ENCODE data around the gene SAMD4A. TPM values are rescaled to one million over a fixed set of nuclear protein-coding genes. Genes with fewer than 3 reads are reported as not detected.

The SAMD4A gene
- polyA plus RNA-seq, 4 donors, result 2.7 to 9.6 (median 3.5) TPM

DNA sequence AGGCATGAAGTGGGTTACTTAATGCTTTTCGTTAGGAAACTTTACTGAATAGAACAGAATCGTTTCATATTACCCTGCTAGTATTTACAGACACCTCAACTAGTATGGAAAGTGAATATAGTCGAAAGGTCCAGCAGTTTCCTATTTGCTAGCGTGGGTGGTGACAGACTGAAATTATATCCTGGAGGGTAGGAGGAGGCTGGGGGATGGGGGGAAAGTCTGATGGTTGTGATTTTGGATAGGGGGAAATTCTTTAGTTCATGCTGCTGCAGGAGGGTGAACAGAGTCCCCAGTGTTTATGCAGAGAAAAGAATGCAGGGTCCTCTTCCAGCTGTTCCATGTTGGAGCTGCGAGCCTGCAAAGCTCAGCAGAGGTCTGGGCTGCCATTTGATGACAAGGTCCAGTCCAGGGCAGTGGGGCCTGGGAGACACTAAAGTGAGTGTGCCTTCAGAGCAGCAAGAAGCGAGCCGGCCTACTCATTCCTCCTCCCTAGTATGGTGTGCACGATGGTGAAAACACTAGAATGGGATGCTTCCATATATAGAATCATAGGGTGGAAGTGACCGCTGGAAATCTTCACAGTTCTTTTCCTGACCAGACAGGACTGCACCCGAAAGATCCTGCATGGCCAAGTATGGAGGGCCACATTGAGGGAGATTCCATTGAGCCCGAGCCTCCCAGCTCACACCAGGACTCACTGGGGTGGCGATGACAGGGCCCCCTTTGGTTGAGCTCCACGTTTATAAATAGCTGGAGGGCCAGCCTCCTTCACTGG is 2.1 kb downstream of the SAMD4A start:
- FAIRE-seq, result no peak
- H3K27ac ChIP-seq (ENCODE audit: low read depth in 1 of 3, low read length in 2 of 3), result peak overlapping the region in 2 of 3 donors; percentile 32 to 54
- H3K9me3 ChIP-seq (ENCODE audit: control insufficient read depth in 2 of 2, insufficient read depth in 1 of 2, low read depth in 1 of 2, low read length in 1 of 2), result peaks cover 2 to 4% of the 10 kb centered on the region in 2 donors
- no peaks in the 10 kb centered on the region for H3K27me3 ChIP-seq (ENCODE audit: control insufficient read depth in 3 of 3, insufficient read depth in 3 of 3, low read length in 3 of 3)
- H3K4me3 ChIP-seq (ENCODE audit: low read depth in 1 of 3, low read length in 3 of 3), result no peak overlapping the region
- DNase-seq, result no peak
- 59 to 85% (median 78%) methylated on average over 13 of the region's 13 CpGs for WGBS, 3 donors
- H3K4me1 ChIP-seq (ENCODE audit: control insufficient read depth in 3 of 3, insufficient read depth in 2 of 3, low read depth in 1 of 3, low read length in 2 of 3), result peaks cover 0 to 9% (median 0%) of the 10 kb centered on the region in 3 donors
- no peaks in the 10 kb centered on the region for H3K36me3 ChIP-seq (ENCODE audit: control insufficient read depth in 3 of 3, insufficient read depth in 2 of 3, low read depth in 1 of 3, low read length in 3 of 3)

DNA sequence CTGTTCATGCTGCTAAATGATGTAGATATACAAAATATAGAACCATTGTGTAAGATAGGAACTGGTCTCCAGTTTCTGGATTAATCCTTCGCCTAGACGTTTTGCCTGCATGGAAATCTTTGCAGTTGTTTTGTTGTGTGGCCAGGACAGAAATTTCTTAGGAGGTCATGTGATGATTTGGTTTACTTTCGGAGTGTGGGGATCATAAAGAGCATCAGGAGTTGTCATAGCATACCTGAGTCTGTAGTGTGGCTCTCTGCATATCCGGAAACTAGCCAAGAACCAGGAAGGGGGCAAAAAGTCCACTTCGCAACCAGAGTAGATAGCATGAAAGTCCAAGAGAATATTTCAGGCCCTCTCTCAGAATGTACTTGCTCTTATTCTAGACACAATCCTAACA is 3.1 kb downstream of the SAMD4A start:
- H3K4me1 ChIP-seq (ENCODE audit: control insufficient read depth in 3 of 3, insufficient read depth in 2 of 3, low read depth in 1 of 3, low read length in 2 of 3), result peaks cover 0 to 9% (median 0%) of the 10 kb centered on the region in 3 donors
- H3K4me3 ChIP-seq (ENCODE audit: low read depth in 1 of 3, low read length in 3 of 3), result no peak overlapping the region
- H3K27ac ChIP-seq (ENCODE audit: low read depth in 1 of 3, low read length in 2 of 3), result peak overlapping the region in 1 of 3 donors; percentile 21
- WGBS, 3 donors, result 75 to 87% (median 76%) methylated on average over 5 of the region's 5 CpGs
- FAIRE-seq, result no peak
- no peaks in the 10 kb centered on the region for H3K27me3 ChIP-seq (ENCODE audit: control insufficient read depth in 3 of 3, insufficient read depth in 3 of 3, low read length in 3 of 3)
- H3K36me3 ChIP-seq (ENCODE audit: control insufficient read depth in 3 of 3, insufficient read depth in 2 of 3, low read depth in 1 of 3, low read length in 3 of 3), result no peaks in the 10 kb centered on the region
- H3K9me3 ChIP-seq (ENCODE audit: control insufficient read depth in 2 of 2, insufficient read depth in 1 of 2, low read depth in 1 of 2, low read length in 1 of 2), result peaks cover 2 to 4% of the 10 kb centered on the region in 2 donors
- DNase-seq, result no peak

DNA sequence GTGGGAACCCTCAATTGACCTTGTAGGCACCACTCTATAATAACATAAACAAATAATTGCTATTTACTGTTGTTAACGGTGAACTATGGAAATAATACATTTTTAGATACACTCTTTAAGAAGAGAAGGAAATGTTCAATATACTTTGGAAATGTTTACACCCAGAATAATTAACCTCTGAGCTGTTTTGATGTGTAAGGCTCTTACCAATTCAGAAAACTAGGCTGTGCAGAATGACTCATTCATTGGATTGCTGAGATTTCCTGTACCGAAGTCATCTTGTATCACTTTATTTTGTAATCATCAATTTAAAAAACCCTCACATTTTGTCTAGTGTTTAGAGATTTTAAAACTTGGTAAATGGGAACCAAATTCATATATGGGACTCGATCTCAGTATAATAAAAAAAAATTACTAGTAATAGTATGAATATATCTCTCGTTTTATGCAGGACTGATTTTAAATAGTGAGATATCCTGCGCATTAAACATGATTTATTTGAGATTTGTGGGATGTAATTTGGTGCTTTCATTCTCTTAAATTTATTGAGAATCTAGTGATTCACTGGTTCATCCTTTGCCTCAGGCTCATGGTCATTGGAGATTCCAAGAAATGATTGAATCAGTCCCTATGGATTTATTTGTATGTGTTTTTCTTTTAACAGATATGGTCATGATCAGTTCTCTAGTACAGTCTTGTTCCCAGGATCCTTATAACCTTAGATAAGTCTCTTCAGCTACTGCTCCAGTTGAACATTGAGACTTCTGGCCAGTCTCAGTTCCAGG is 3.9 kb downstream of the SAMD4A start:
- no peak overlapping the region for H3K4me3 ChIP-seq (ENCODE audit: low read depth in 1 of 3, low read length in 3 of 3)
- peaks cover 2 to 4% of the 10 kb centered on the region in 2 donors for H3K9me3 ChIP-seq (ENCODE audit: control insufficient read depth in 2 of 2, insufficient read depth in 1 of 2, low read depth in 1 of 2, low read length in 1 of 2)
- peak overlapping the region in 1 of 3 donors; percentile 21 for H3K27ac ChIP-seq (ENCODE audit: low read depth in 1 of 3, low read length in 2 of 3)
- FAIRE-seq (no peak), DNase-seq (peak in 1 of 2 donors; percentile 7)
- no peaks in the 10 kb centered on the region for H3K27me3 ChIP-seq (ENCODE audit: control insufficient read depth in 3 of 3, insufficient read depth in 3 of 3, low read length in 3 of 3)
- WGBS, 3 donors, result 66 to 74% (median 67%) methylated on average over 5 of the region's 5 CpGs
- peaks cover 0 to 7% (median 0%) of the 10 kb centered on the region in 3 donors for H3K4me1 ChIP-seq (ENCODE audit: control insufficient read depth in 3 of 3, insufficient read depth in 2 of 3, low read depth in 1 of 3, low read length in 2 of 3)
- H3K36me3 ChIP-seq (ENCODE audit: control insufficient read depth in 3 of 3, insufficient read depth in 2 of 3, low read depth in 1 of 3, low read length in 3 of 3), result no peaks in the 10 kb centered on the region

DNA sequence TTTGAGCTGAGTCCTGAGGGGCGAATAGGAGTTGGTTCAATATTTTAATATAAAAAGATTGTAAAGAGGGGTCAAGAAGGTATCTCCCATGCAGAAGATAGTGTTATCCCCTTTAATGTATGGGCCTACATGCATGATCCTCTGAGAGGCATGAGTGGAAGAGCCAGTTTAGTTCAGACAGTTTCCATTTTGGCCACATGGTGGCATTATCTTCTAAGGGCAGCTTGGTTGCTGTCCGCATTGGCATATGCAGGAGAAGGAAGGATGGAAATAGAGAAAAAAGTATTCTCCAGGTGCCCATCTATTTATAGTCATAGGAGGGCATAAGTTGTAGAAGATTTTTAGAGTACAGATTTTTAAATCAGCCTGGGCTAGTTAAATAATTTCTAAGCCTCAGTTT is 5.4 kb downstream of the SAMD4A start:
- Histone ChIP-seq H3K27me3 (ENCODE audit: control insufficient read depth in 3 of 3, insufficient read depth in 3 of 3, low read length in 3 of 3) (no peaks in the 10 kb centered on the region), H3K9me3 (ENCODE audit: control insufficient read depth in 2 of 2, insufficient read depth in 1 of 2, low read depth in 1 of 2, low read length in 1 of 2) (peaks cover 2 to 4% of the 10 kb centered on the region in 2 donors), H3K4me3 (ENCODE audit: low read depth in 1 of 3, low read length in 3 of 3) (no peak overlapping the region), H3K4me1 (ENCODE audit: control insufficient read depth in 3 of 3, insufficient read depth in 2 of 3, low read depth in 1 of 3, low read length in 2 of 3) (peaks cover 0 to 7% (median 0%) of the 10 kb centered on the region in 3 donors), H3K27ac (ENCODE audit: low read depth in 1 of 3, low read length in 2 of 3) (no peak overlapping the region), H3K36me3 (ENCODE audit: control insufficient read depth in 3 of 3, insufficient read depth in 2 of 3, low read depth in 1 of 3, low read length in 3 of 3) (peaks cover 0 to 5% (median 0%) of the 10 kb centered on the region in 3 donors)
- DNase-seq, result peak; percentile 27 to 35
- WGBS, 3 donors, result 96 to 99% (median 98%) methylated on average over 2 of the region's 2 CpGs
- FAIRE-seq, result no peak

DNA sequence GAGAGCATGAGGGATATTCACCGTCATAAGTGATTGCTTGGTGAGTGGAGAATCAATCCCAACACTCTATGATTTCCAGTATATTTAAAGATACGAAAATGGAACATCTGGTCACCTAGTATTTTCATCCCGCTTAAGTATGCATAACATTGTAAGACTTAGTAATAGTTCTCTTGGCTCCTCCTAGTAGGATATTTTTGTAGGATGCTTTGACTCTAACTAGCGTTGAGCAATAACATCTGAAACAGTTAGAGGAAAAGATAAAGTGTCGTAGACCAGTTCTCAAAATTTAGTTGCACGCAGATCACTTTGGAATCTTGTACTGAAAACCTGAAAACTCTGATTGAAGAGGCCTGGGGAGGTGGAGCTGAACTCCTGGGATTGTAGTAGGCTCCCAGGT is 7.6 kb downstream of the SAMD4A start:
- 94 to 99% (median 95%) methylated on average over 6 of the region's 6 CpGs for WGBS, 3 donors
- Histone ChIP-seq H3K36me3 (ENCODE audit: control insufficient read depth in 3 of 3, insufficient read depth in 2 of 3, low read depth in 1 of 3, low read length in 3 of 3) (peaks cover 0 to 5% (median 0%) of the 10 kb centered on the region in 3 donors), H3K4me1 (ENCODE audit: control insufficient read depth in 3 of 3, insufficient read depth in 2 of 3, low read depth in 1 of 3, low read length in 2 of 3) (peaks cover 0 to 5% (median 0%) of the 10 kb centered on the region in 3 donors), H3K4me3 (ENCODE audit: low read depth in 1 of 3, low read length in 3 of 3) (no peak overlapping the region), H3K9me3 (ENCODE audit: control insufficient read depth in 2 of 2, insufficient read depth in 1 of 2, low read depth in 1 of 2, low read length in 1 of 2) (peaks cover 2 to 4% of the 10 kb centered on the region in 2 donors), H3K27ac (ENCODE audit: low read depth in 1 of 3, low read length in 2 of 3) (no peak overlapping the region), H3K27me3 (ENCODE audit: control insufficient read depth in 3 of 3, insufficient read depth in 3 of 3, low read length in 3 of 3) (no peaks in the 10 kb centered on the region)
- no peak for DNase-seq
- no peak for FAIRE-seq

DNA sequence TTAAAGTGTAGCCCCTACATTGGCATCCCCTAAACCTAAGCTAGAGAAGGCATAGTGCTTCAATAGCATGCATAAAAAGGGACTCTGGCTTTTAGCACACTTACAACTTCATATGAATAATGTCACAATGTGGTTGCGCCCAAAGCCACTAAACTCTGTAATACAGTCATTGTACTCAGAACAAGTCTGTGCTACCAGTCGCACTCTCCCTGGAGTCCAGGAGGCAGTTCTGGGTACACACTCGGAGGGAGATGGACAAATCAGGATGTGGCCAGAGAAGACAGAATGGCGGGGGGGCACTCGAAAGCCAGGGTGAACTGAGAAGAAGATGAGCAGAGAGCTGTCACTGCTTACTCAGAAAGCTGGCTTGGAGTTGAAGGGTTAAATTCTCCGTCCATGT is 10.6 kb downstream of the SAMD4A start:
- FAIRE-seq, result no peak
- Histone ChIP-seq H3K4me1 (ENCODE audit: control insufficient read depth in 3 of 3, insufficient read depth in 2 of 3, low read depth in 1 of 3, low read length in 2 of 3) (peaks cover 0 to 5% (median 3%) of the 10 kb centered on the region in 3 donors), H3K9me3 (ENCODE audit: control insufficient read depth in 2 of 2, insufficient read depth in 1 of 2, low read depth in 1 of 2, low read length in 1 of 2) (no peaks in the 10 kb centered on the region), H3K36me3 (ENCODE audit: control insufficient read depth in 3 of 3, insufficient read depth in 2 of 3, low read depth in 1 of 3, low read length in 3 of 3) (peaks cover 0 to 5% (median 0%) of the 10 kb centered on the region in 3 donors), H3K27me3 (ENCODE audit: control insufficient read depth in 3 of 3, insufficient read depth in 3 of 3, low read length in 3 of 3) (no peaks in the 10 kb centered on the region), H3K4me3 (ENCODE audit: low read depth in 1 of 3, low read length in 3 of 3) (no peak overlapping the region), H3K27ac (ENCODE audit: low read depth in 1 of 3, low read length in 2 of 3) (no peak overlapping the region)
- WGBS, 3 donors, result 88 to 93% (median 91%) methylated on average over 6 of the region's 6 CpGs
- DNase-seq, result no peak

DNA sequence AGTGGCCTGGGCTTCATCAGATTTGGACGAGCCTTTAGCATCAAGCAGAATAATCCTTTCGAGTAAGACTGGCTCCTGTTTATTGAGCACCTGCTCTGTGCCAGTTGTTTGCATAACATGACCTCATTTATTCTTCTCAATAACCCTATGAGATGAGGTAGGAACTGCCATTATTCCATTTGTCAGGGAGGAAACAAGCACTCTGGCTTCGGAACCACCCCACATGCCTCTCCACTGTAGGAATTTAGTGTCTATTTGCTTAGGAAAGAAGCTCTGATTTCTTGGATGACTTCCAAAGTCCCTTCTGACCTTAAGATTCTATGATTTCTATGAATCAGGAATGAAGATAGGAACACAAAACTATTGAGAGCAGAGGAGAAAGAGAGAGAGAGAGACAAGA is 11.0 kb downstream of the SAMD4A start:
- peaks cover 0 to 5% (median 0%) of the 10 kb centered on the region in 3 donors for H3K36me3 ChIP-seq (ENCODE audit: control insufficient read depth in 3 of 3, insufficient read depth in 2 of 3, low read depth in 1 of 3, low read length in 3 of 3)
- H3K27me3 ChIP-seq (ENCODE audit: control insufficient read depth in 3 of 3, insufficient read depth in 3 of 3, low read length in 3 of 3), result no peaks in the 10 kb centered on the region
- H3K4me3 ChIP-seq (ENCODE audit: low read depth in 1 of 3, low read length in 3 of 3), result no peak overlapping the region
- DNase-seq (peak in 1 of 2 donors; percentile 12), FAIRE-seq (no peak)
- no peak overlapping the region for H3K27ac ChIP-seq (ENCODE audit: low read depth in 1 of 3, low read length in 2 of 3)
- H3K9me3 ChIP-seq (ENCODE audit: control insufficient read depth in 2 of 2, insufficient read depth in 1 of 2, low read depth in 1 of 2, low read length in 1 of 2), result no peaks in the 10 kb centered on the region
- peaks cover 0 to 5% (median 3%) of the 10 kb centered on the region in 3 donors for H3K4me1 ChIP-seq (ENCODE audit: control insufficient read depth in 3 of 3, insufficient read depth in 2 of 3, low read depth in 1 of 3, low read length in 2 of 3)
- WGBS, 3 donors, result 63 to 81% (median 77%) methylated on average over 3 of the region's 3 CpGs

DNA sequence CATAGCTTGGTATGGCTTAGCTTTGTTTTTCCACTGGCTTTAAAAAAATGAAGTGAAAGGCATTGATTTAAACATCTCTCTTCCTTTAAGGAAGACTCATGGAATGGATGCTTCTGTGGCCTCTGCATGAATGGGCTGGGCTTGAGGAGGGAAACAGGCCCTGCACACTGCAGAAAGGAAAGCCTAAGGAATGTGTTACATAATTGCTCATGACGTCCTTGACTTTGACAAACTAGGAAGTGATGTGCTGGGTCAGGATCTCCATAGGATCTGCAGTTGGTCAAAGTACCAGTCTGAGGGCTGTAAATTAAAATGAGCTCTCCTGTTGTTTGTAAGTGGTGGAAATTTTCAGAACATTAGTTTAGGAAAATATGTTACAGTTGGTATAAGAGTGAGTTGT is 12.7 kb downstream of the SAMD4A start:
- Histone ChIP-seq H3K4me3 (ENCODE audit: low read depth in 1 of 3, low read length in 3 of 3) (no peak overlapping the region), H3K27ac (ENCODE audit: low read depth in 1 of 3, low read length in 2 of 3) (peak overlapping the region in 1 of 3 donors; percentile 24), H3K9me3 (ENCODE audit: control insufficient read depth in 2 of 2, insufficient read depth in 1 of 2, low read depth in 1 of 2, low read length in 1 of 2) (no peaks in the 10 kb centered on the region), H3K36me3 (ENCODE audit: control insufficient read depth in 3 of 3, insufficient read depth in 2 of 3, low read depth in 1 of 3, low read length in 3 of 3) (peaks cover 0 to 5% (median 0%) of the 10 kb centered on the region in 3 donors), H3K27me3 (ENCODE audit: control insufficient read depth in 3 of 3, insufficient read depth in 3 of 3, low read length in 3 of 3) (no peaks in the 10 kb centered on the region), H3K4me1 (ENCODE audit: control insufficient read depth in 3 of 3, insufficient read depth in 2 of 3, low read depth in 1 of 3, low read length in 2 of 3) (peaks cover 0 to 5% (median 3%) of the 10 kb centered on the region in 3 donors)
- FAIRE-seq (no peak), DNase-seq (peak; percentile 66 to 72)
- 12 to 21% (median 13%) methylated on average over 1 of the region's 1 CpG for WGBS, 3 donors

Measured in small intestine (tissue), 7 donors.